ENCODE results near the gene ZNF214. TPM values are rescaled to one million over a fixed set of nuclear protein-coding genes. Genes with fewer than 3 reads are reported as not detected.

Gene ZNF214
- total and polyA plus RNA-seq, 3 donors from 2014 or later: 7.3 to 9.9 (median 8.2) TPM

- WGBS, 2 donors: 63 to 80% methylated on average over 6 of the region's 6 CpGs
- no peaks in the 10 kb centered on the region for H3K27me3 ChIP-seq
- no peaks in the 10 kb centered on the region for H3K9me3 ChIP-seq
- no peaks in the 10 kb centered on the region for H3K4me1 ChIP-seq
- no peak overlapping the region for H3K27ac ChIP-seq
- no peak overlapping the region for H3K4me3 ChIP-seq
- intact Hi-C loops (cut with DNase I; ENCODE audit: low total_unique reads): no loop called here
- DNase-seq: no peak
- H3K36me3 ChIP-seq (ENCODE audit: low read depth, missing control alignments): no peaks in the 10 kb centered on the region
- TF ChIP-seq CTCF (IDR thresholded peaks at IDR 0.05) (no peak), POLR2A (IDR thresholded peaks at IDR 0.05) (no peak)
These were observed 36.8 kb upstream of the ZNF214 start for GRCh38 chr11:7056828-7057513.

- Histone ChIP-seq H3K4me3 (no peak overlapping the region), H3K4me1 (no peaks in the 10 kb centered on the region), H3K36me3 (ENCODE audit: low read depth, missing control alignments) (no peaks in the 10 kb centered on the region), H3K9me3 (no peaks in the 10 kb centered on the region), H3K27me3 (no peaks in the 10 kb centered on the region), H3K27ac (no peak overlapping the region)
- intact Hi-C loops (cut with DNase I; ENCODE audit: low total_unique reads): no loop called here
- DNase-seq: no peak
- TF ChIP-seq POLR2A (IDR thresholded peaks at IDR 0.05) (no peak), CTCF (IDR thresholded peaks at IDR 0.05) (no peak)
- 100% methylated on average over 1 of the region's 1 CpG for WGBS, 2 donors
These were observed 30.0 kb upstream of the ZNF214 start for GRCh38 chr11:7050191-7050590.

GRCh38 chr11:7046474-7047175 lies 26.5 kb upstream of the ZNF214 start:
- intact Hi-C loops (cut with DNase I; ENCODE audit: low total_unique reads): no loop called here
- no peaks in the 10 kb centered on the region for H3K36me3 ChIP-seq (ENCODE audit: low read depth, missing control alignments)
- H3K4me1 ChIP-seq: no peaks in the 10 kb centered on the region
- no peaks in the 10 kb centered on the region for H3K27me3 ChIP-seq
- H3K9me3 ChIP-seq: no peaks in the 10 kb centered on the region
- TF ChIP-seq CTCF (IDR thresholded peaks at IDR 0.05): no peak
- TF ChIP-seq POLR2A (IDR thresholded peaks at IDR 0.05): no peak
- no peak overlapping the region for H3K27ac ChIP-seq
- H3K4me3 ChIP-seq: no peak overlapping the region
- no peak for DNase-seq
- 62 to 66% methylated on average over 3 of the region's 3 CpGs for WGBS, 2 donors

GRCh38 chr11:7034019-7034418 lies 13.9 kb upstream of the ZNF214 start:
- no peaks in the 10 kb centered on the region for H3K36me3 ChIP-seq (ENCODE audit: low read depth, missing control alignments)
- H3K4me1 ChIP-seq: no peaks in the 10 kb centered on the region
- 83 to 85% methylated on average over 6 of the region's 6 CpGs for WGBS, 2 donors
- intact Hi-C loops (cut with DNase I; ENCODE audit: low total_unique reads): no loop called here
- no peak overlapping the region for H3K4me3 ChIP-seq
- no peaks in the 10 kb centered on the region for H3K9me3 ChIP-seq
- no peaks in the 10 kb centered on the region for H3K27me3 ChIP-seq
- no peak overlapping the region for H3K27ac ChIP-seq
- TF ChIP-seq CTCF (IDR thresholded peaks at IDR 0.05) (no peak), POLR2A (IDR thresholded peaks at IDR 0.05) (no peak)
- DNase-seq: no peak
